ENCODE results near the gene CAV2.
"Not testable (repeated sequence)": the region's sequence is repeated elsewhere in the genome, so short reads cannot be mapped to it uniquely, and the experiment has no call there.

The CAV2 gene, protein sequence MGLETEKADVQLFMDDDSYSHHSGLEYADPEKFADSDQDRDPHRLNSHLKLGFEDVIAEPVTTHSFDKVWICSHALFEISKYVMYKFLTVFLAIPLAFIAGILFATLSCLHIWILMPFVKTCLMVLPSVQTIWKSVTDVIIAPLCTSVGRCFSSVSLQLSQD

DNA sequence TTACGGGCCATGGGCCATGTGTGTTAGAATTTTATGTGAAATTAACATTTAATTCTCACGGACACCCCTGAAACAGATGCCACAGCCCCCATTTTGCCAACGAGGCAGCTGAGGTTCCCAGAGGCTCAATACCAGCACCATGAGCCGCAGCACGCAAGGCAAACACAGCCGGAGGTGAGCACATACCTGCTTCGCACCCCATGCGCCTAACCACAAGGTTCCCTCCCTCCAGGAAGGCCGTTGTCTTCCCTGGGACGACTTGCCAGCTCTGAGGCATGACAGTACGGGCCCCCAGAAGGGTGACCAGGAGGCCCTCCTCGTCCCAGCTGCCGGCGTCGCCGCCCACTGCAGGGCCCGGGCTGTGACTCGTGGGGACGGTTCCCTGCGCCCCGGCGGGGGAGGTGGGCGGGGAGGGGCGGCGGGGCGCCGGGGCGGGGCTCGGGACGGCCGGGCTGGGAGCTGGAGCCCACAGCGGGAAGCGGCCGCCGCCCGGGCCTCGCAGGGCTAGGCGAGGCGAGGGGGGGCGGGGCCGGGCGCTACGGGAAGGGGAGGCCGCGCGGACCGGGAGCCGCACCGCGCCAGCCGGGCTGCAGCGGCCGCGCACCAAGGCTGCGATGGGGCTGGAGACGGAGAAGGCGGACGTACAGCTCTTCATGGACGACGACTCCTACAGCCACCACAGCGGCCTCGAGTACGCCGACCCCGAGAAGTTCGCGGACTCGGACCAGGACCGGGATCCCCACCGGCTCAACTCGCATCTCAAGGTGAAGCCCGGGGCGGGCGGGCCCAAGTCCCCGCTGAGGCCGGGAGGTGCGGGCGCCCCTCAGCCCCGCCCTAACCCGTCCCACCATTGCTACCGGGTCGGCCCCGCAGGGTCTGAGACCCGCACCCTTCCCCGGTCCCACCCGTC is at the start of gene CAV2:
Gene CAV2 (plus strand): TSS at position 571 of the 910 bp plus-strand sequence. CDS start 44 bp downstream, at position 615.
- peak; percentile 47 to 69 (median 54) for DNase-seq

DNA sequence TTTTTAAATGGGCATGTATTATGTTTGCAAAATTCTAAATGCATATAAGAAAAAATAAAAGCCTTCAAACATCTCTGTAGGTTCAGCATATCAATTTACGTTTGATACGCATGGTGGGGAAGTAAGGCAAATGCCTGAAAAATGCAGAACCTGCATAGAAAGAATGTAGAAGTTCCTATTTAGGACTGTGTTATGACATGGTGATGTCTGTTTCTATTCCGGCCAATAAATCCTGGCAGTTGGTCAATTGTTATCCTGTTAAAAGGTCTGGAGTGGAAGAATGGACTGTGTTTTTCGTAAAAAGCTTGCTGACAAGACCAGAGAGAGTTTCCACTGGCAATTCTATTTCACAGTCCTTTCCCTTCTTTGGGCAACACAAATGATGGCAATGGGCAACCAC is 49.6 kb upstream of the CAV2 start:
- DNase-seq = no peak

DNA sequence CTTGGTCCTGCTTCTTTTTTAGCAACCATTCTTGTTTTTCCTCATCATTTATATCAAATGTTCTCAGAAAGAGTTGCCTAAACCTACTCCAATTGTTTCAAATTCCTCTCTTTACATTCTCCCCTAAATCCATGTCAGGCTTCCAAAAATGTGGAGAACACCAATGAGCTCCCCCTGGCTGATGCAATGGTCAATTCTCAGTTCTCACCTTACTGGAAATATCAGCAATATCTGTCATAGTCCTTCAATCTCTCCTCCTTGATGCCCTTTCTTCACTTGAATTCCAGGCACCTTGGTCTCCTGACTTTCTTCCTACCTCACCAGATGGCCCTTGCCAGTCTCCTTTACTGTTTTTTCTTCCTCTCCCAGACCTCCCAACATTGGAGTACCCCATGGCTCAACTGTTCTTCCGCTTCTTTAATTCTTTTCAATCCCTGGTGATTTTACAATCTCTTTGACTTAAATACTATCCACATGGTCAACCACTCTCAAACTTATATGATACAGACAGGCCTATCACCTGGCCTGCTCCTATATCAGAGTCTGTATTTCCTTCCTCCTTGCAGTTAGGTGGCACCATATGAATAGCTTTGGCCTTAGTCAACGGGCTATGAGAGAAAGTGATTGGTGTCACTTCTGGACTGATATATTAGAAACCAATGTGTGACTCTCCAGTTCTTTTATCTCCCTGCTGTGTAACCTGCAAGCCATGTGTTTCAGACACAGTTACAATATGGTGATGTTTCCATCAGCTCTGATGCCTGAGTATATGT is 47.4 kb upstream of the CAV2 start:
- no peak for DNase-seq

GRCh38 chr7:116454377-116454776 is 45.2 kb upstream of the CAV2 start:
- DNase-seq = no peak

GRCh38 chr7:116455009-116455408 is 44.5 kb upstream of the CAV2 start:
- no peak for DNase-seq

DNA sequence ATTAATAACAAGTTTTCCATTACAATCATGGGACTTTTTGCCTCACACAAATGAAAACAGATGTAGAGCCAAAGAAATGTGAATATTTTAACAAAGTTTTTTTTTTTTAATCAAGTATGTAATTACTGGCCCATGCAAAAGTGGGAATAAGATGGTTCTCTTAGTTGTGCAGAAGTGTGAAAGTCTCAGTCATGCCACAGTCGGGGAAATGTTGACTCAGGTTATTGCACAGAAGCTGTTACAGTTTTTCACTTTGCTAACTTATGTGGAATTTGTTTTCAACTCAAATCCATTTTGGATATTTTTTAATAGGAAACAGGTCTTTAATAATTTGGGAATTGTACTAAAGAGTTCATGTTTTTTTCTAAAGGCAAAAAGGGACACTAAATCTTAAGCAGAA is 44.0 kb upstream of the CAV2 start:
- DNase-seq = no peak

DNA sequence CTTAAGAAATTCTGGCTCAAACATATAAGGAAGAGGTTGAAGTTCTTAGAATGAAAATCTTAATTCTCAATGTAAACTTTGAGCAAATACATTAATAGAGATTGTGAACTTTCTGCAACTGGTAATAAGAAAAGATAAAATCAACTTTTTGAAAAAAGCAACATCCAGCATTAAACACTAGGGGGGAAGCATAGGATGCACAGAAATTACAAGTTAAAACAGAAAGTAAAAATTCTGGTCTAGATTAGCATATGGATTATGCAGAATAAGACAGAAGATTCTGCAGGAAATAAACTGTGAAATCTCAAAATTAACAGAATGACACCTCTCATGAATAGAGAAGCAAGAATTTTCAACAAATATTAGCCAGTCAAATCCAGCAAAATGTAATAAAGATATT is 38.0 kb upstream of the CAV2 start:
- no peak for DNase-seq

DNA sequence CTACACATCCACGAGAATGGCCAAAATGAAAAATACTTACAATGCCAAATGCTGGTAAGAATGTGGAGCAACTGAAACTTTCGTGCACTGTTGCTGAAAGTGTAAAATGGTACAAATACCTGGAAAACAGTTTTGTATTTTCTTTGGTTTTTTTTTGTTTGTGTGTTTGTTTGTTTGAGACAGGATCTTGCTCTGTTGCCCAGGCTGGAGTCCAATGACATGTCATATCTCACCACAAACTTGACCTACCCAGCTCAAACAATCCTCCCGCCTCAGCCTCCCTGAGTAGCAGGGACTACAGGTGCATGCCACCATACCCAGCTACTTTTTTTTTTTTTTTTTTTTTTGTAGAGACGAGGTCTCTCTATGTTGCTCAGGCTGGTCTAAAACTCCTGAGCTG is 35.6 kb upstream of the CAV2 start:
- DNase-seq = no peak

- DNase-seq = no peak
Measured at GRCh38 chr7:116464375-116464774, 35.2 kb upstream of the CAV2 start.

GRCh38 chr7:116465125-116465524 is 34.4 kb upstream of the CAV2 start:
- DNase-seq = no peak

GRCh38 chr7:116468534-116468933 is 31.0 kb upstream of the CAV2 start:
- no peak for DNase-seq

GRCh38 chr7:116477625-116478024 is 21.9 kb upstream of the CAV2 start:
- DNase-seq = no peak

GRCh38 chr7:116478834-116479233 is 20.7 kb upstream of the CAV2 start:
- DNase-seq = no peak

DNA sequence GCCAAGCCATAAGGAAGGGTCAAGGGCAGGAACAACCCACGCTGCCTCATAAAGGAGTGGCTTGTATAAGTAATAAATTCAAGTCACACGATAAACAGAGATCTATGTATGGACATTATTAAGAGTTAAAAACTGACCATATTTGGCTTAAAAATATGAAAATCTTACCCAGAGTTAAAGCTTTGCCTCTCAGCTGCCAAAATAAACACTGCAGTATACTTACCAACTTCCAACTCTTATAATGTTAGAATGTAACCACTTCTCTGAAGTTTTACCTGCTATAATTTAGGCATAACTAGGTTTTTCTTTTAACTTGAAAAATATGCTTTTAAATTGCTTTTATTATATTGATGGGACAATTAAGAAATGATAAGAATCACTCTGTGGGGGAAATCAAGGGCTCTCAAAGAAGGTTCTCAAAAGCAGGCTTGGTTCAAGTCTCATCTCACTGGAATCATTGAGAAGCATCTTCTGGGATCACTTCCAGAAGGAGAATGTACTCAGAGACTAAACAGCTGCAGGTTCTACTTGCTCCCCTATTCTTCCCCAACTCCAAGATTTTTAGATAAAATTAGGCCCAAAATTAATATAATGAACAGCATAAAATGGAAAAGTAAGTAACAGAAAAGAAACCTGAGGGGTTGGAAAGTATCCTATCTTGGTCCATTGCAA is 16.1 kb upstream of the CAV2 start:
- DNase-seq = no peak

GRCh38 chr7:116484389-116484788 is 15.1 kb upstream of the CAV2 start:
- not testable (repeated sequence) for DNase-seq

- no peak for DNase-seq
Measured at GRCh38 chr7:116487907-116488521, 11.5 kb upstream of the CAV2 start.

GRCh38 chr7:116490351-116490750 is 9.2 kb upstream of the CAV2 start:
- DNase-seq = no peak

- DNase-seq = no peak
Measured at GRCh38 chr7:116491887-116492653, 7.5 kb upstream of the CAV2 start.

GRCh38 chr7:116492654-116493109 is 6.9 kb upstream of the CAV2 start:
- DNase-seq = no peak

GRCh38 chr7:116493449-116493848 is 6.1 kb upstream of the CAV2 start:
- no peak for DNase-seq

- DNase-seq = no peak
Measured at GRCh38 chr7:116494472-116494871, 5.1 kb upstream of the CAV2 start.

DNA sequence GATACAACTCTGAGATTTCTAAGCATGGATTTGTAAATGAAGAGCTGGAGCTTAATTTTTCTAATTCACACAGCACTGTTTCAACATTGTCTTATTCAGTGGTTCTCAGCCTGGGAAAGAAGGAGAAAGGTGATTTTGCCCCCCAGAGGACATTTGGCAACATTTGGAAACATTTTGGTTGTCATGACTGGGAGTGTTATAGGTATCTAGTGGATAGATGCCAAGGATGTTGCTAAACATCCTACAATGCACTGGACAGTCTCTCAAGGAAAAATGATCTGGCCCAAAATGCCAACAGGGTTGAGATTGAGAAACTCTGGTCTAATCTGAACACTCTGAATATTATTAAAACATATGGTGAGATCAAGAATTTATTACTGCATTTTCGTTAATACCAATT is 3.8 kb upstream of the CAV2 start:
- DNase-seq = no peak

Measured in NCI-H1417 (cell line).